ENCODE results near the gene PLOD3. TPM values are rescaled to one million over a fixed set of nuclear protein-coding genes. Genes with fewer than 3 reads are reported as not detected.

Gene PLOD3
- total and polyA plus RNA-seq, 2 donors from 2014 or later: 53.5 to 78.8 TPM

GRCh38 chr7:101198476-101198875 is 18.9 kb downstream of the PLOD3 start:
- FAIRE-seq (no peak), DNase-seq (no peak)
- Histone ChIP-seq H3K9me3 (ENCODE audit: control insufficient read depth in 2 of 3, insufficient read depth in 1 of 3, low read length in 3 of 3) (no peaks in the 10 kb centered on the region), H3K27ac (ENCODE audit: low read depth in 2 of 2, low read length in 2 of 2) (no peak overlapping the region), H3K27me3 (ENCODE audit: control insufficient read depth, insufficient read depth, low read length) (peaks cover 5% of the 10 kb centered on the region), H3K36me3 (ENCODE audit: control insufficient read depth in 2 of 3, insufficient read depth in 3 of 3, low read length in 3 of 3) (no peaks in the 10 kb centered on the region), H3K9ac (ENCODE audit: low read length in 3 of 3) (no peak overlapping the region), H3K4me3 (ENCODE audit: low read length in 3 of 3) (no peak overlapping the region), H3K4me1 (ENCODE audit: control insufficient read depth in 2 of 3, insufficient read depth in 2 of 3, low read depth in 1 of 3, low read length in 3 of 3) (peaks cover 0 to 2% (median 0%) of the 10 kb centered on the region in 3 donors)
- no peak for TF ChIP-seq CTCF (IDR thresholded peaks at IDR 0.05; ENCODE audit: borderline replicate concordance, extremely low read depth, insufficient read depth)
- intact Hi-C loops (cut with DNase I): no loop called here

- Histone ChIP-seq H3K27me3 (ENCODE audit: control insufficient read depth, insufficient read depth, low read length) (peaks cover 5% of the 10 kb centered on the region), H3K9ac (ENCODE audit: low read length in 3 of 3) (no peak overlapping the region), H3K9me3 (ENCODE audit: control insufficient read depth in 2 of 3, insufficient read depth in 1 of 3, low read length in 3 of 3) (no peaks in the 10 kb centered on the region), H3K4me3 (ENCODE audit: low read length in 3 of 3) (no peak overlapping the region), H3K27ac (ENCODE audit: low read depth in 2 of 2, low read length in 2 of 2) (no peak overlapping the region), H3K4me1 (ENCODE audit: control insufficient read depth in 2 of 3, insufficient read depth in 2 of 3, low read depth in 1 of 3, low read length in 3 of 3) (peaks cover 0 to 2% (median 0%) of the 10 kb centered on the region in 3 donors), H3K36me3 (ENCODE audit: control insufficient read depth in 2 of 3, insufficient read depth in 3 of 3, low read length in 3 of 3) (no peaks in the 10 kb centered on the region)
- no peak for FAIRE-seq
- DNase-seq: no peak
- TF ChIP-seq CTCF (IDR thresholded peaks at IDR 0.05; ENCODE audit: borderline replicate concordance, extremely low read depth, insufficient read depth): no peak
- intact Hi-C loops (cut with DNase I): no loop called here
These were observed 19.4 kb downstream of the PLOD3 start for GRCh38 chr7:101197991-101198390.

- FAIRE-seq: no peak
- Histone ChIP-seq H3K27me3 (ENCODE audit: control insufficient read depth, insufficient read depth, low read length) (no peaks in the 10 kb centered on the region), H3K27ac (ENCODE audit: low read depth in 2 of 2, low read length in 2 of 2) (no peak overlapping the region), H3K36me3 (ENCODE audit: control insufficient read depth in 2 of 3, insufficient read depth in 3 of 3, low read length in 3 of 3) (no peaks in the 10 kb centered on the region), H3K9ac (ENCODE audit: low read length in 3 of 3) (no peak overlapping the region), H3K9me3 (ENCODE audit: control insufficient read depth in 2 of 3, insufficient read depth in 1 of 3, low read length in 3 of 3) (no peaks in the 10 kb centered on the region), H3K4me3 (ENCODE audit: low read length in 3 of 3) (no peak overlapping the region), H3K4me1 (ENCODE audit: control insufficient read depth in 2 of 3, insufficient read depth in 2 of 3, low read depth in 1 of 3, low read length in 3 of 3) (no peaks in the 10 kb centered on the region)
- intact Hi-C loops (cut with DNase I): no loop called here
- no peak for TF ChIP-seq CTCF (IDR thresholded peaks at IDR 0.05; ENCODE audit: borderline replicate concordance, extremely low read depth, insufficient read depth)
- no peak for DNase-seq
These were observed 21.5 kb downstream of the PLOD3 start for GRCh38 chr7:101195884-101196283.

- no peak for DNase-seq
- Histone ChIP-seq H3K9me3 (ENCODE audit: control insufficient read depth in 2 of 3, insufficient read depth in 1 of 3, low read length in 3 of 3) (no peaks in the 10 kb centered on the region), H3K36me3 (ENCODE audit: control insufficient read depth in 2 of 3, insufficient read depth in 3 of 3, low read length in 3 of 3) (no peaks in the 10 kb centered on the region), H3K4me3 (ENCODE audit: low read length in 3 of 3) (no peak overlapping the region), H3K27me3 (ENCODE audit: control insufficient read depth, insufficient read depth, low read length) (no peaks in the 10 kb centered on the region), H3K27ac (ENCODE audit: low read depth in 2 of 2, low read length in 2 of 2) (no peak overlapping the region), H3K9ac (ENCODE audit: low read length in 3 of 3) (no peak overlapping the region), H3K4me1 (ENCODE audit: control insufficient read depth in 2 of 3, insufficient read depth in 2 of 3, low read depth in 1 of 3, low read length in 3 of 3) (no peaks in the 10 kb centered on the region)
- TF ChIP-seq CTCF (IDR thresholded peaks at IDR 0.05; ENCODE audit: borderline replicate concordance, extremely low read depth, insufficient read depth): no peak
- no peak for FAIRE-seq
- intact Hi-C loops (cut with DNase I): no loop called here
These were observed 28.3 kb downstream of the PLOD3 start for GRCh38 chr7:101189109-101189508.
